KBM-7 (cell line): ENCODE results near the gene FAM3D.

ENCODE experiments used
- DNase-seq: peaks from one replicate; pipeline ENCODE4 v3.0.0-alpha.2; 2015
- in situ Hi-C: fragments of 300-500 bp; cut with MboI; formaldehyde crosslinking; loops from 2 replicates; pipeline ENCODE4 v1.14.3; 2020; ENCODE audit warnings: low sequenced_read_pairs, low pct_unique_long_range_greater_than_20kb, mixed read lengths

Gene FAM3D

GRCh38 chr3:58659051-58659675, 7.4 kb downstream of the FAM3D start:
- DNase-seq: no peak
- in situ Hi-C loops: no loop called here

- no peak for DNase-seq
- in situ Hi-C loops: no loop called here
These were observed 8.1 kb downstream of the FAM3D start for GRCh38 chr3:58658508-58658907.

GRCh38 chr3:58657571-58658141, 8.9 kb downstream of the FAM3D start:
- in situ Hi-C loops: no loop called here
- no peak for DNase-seq

- no peak for DNase-seq
- in situ Hi-C loops: no loop called here
These were observed 9.5 kb downstream of the FAM3D start for GRCh38 chr3:58657036-58657520.

- DNase-seq: no peak
- in situ Hi-C loops: no loop called here
These were observed 9.9 kb downstream of the FAM3D start for GRCh38 chr3:58656631-58657030.

- in situ Hi-C loops: no loop called here
- no peak for DNase-seq
These were observed 12.1 kb downstream of the FAM3D start for GRCh38 chr3:58654466-58654865.

GRCh38 chr3:58652624-58653023, 13.9 kb downstream of the FAM3D start:
- DNase-seq: no peak
- in situ Hi-C loops: no loop called here

- in situ Hi-C loops: no loop called here
These were observed 15.3 kb downstream of the FAM3D start for GRCh38 chr3:58651276-58651675.

GRCh38 chr3:58647381-58648141, 19.0 kb downstream of the FAM3D start:
- DNase-seq: peak; percentile 47
- in situ Hi-C loops: no loop called here

More at GRCh38 chr3:58651276-58651675, 15.3 kb downstream of the FAM3D start:
- no peak for DNase-seq

GRCh38 chr3:58646503-58646902, 20.1 kb downstream of the FAM3D start:
- in situ Hi-C loops: no loop called here
- no peak for DNase-seq

GRCh38 chr3:58645726-58646125, 20.8 kb downstream of the FAM3D start:
- no peak for DNase-seq
- in situ Hi-C loops: no loop called here

- DNase-seq: no peak
- in situ Hi-C loops: no loop called here
These were observed 23.7 kb downstream of the FAM3D start for GRCh38 chr3:58642846-58643245.

- in situ Hi-C loops: no loop called here
- peak; percentile 61 for DNase-seq
These were observed 25.7 kb downstream of the FAM3D start for GRCh38 chr3:58640700-58641372.

GRCh38 chr3:58639842-58640241, 26.7 kb downstream of the FAM3D start:
- no peak for DNase-seq
- in situ Hi-C loops: no loop called here

GRCh38 chr3:58639001-58639400, 27.6 kb downstream of the FAM3D start:
- in situ Hi-C loops: no loop called here
- DNase-seq: no peak

GRCh38 chr3:58638591-58638990, 28.0 kb downstream of the FAM3D start:
- DNase-seq: no peak
- in situ Hi-C loops: no loop called here

- DNase-seq: no peak
- in situ Hi-C loops: no loop called here
These were observed 29.1 kb downstream of the FAM3D start for GRCh38 chr3:58637509-58637908.

GRCh38 chr3:58635371-58636285, 30.9 kb downstream of the FAM3D start:
- in situ Hi-C loops: no loop called here
- DNase-seq: no peak
